Adrenal gland (tissue), 12 donors: ENCODE results near the gene TICRR. TPM values are rescaled to one million over a fixed set of nuclear protein-coding genes. Genes with fewer than 3 reads are reported as not detected.

ENCODE experiments used
- DNase-seq, 7 donors: peaks; one replicate each; pipeline ENCODE4 v3.0.0-alpha.2; 2019 to 2020
- H3K27ac ChIP-seq, 5 donors: fragments of 200-600 bp; sonication (generic) in 4 of 5; 1 replicate in 3 of 5; 2 replicates in 2 of 5; pipeline versions ENCODE4 v1.5.1 to v1.8.0; 2016 to 2020; ENCODE audit warnings: mild to moderate bottlenecking in 1 of 5
- H3K27me3 ChIP-seq: fragments of 200-600 bp; 2 replicates; pipeline ENCODE4 v1.8.0; 2021
- H3K36me3 ChIP-seq, 2 donors: fragments of 200-600 bp; replicated peaks in 1 of 2; 1 replicate in 1 of 2; 2 replicates in 1 of 2; pipeline versions ENCODE4 v1.5.1 to v1.8.0; 2018 to 2022
- H3K4me1 ChIP-seq, 2 donors: fragments of 200-600 bp; replicated peaks in 1 of 2; 1 replicate in 1 of 2; 2 replicates in 1 of 2; pipeline versions ENCODE4 v1.5.1 to v1.8.0; 2018 to 2021
- H3K4me3 ChIP-seq, 4 donors: fragments of 200-600 bp; sonication (generic) in 3 of 4; one replicate each; pipeline ENCODE4 v1.5.1; 2016 to 2018
- H3K9me3 ChIP-seq, 3 donors: fragments of 200-600 bp; sonication (generic) in 1 of 3; replicated peaks in 1 of 3; 1 replicate in 2 of 3; 2 replicates in 1 of 3; pipeline versions ENCODE4 v1.5.1 to v1.8.0; 2016 to 2021
- CTCF ChIP-seq, 6 experiments: fragments of 450-650 bp in 4 of 6; fragments of 200-600 bp in 2 of 6; sonication (generic) in 1 of 6; IDR thresholded peaks; 1 replicate in 5 of 6; 2 replicates in 1 of 6; pipeline versions ENCODE4 v1.5.1 to v1.8.0; 2016 to 2021; ENCODE audit warnings: antibody characterized with exemption in 6 of 6, mild to moderate bottlenecking in 2 of 6, moderate library complexity in 1 of 6
- POLR2A ChIP-seq, 2 donors: fragments of 450-650 bp; IDR thresholded peaks; one replicate each; pipeline ENCODE4 v1.6.1; 2017; ENCODE audit warnings: antibody characterized with exemption in 2 of 2, mild to moderate bottlenecking in 2 of 2, moderate library complexity in 1 of 2
- WGBS, 4 donors: extraction: QIAGEN DNeasy Blood & Tissue Kit in 2 of 4; methylation state at CpG; one replicate each; pipeline versions ENCODE4 v1.1.5 to v1.1.7; 2013 to 2017; 5-methylcytosine and 5-hydroxymethylcytosine counted together
- intact Hi-C, 2 donors: fragments of 100-400 bp; cut with DNase I; formaldehyde crosslinking; loops; one replicate each; pipeline versions ENCODE4 v1.14.1 to v1.15.0; 2022 to 2023
- polyA plus RNA-seq, 3 donors: library from polyadenylated mRNA; stranded (reverse); fragments of 200-250 nt in 2 of 3; fragments of 350-450 nt in 1 of 3; fragmentation: Illumina TruSeq in 1 of 3; extraction: RNeasy Lipid Tissue Mini Kit (QIAGEN cat#74804) in 1 of 3; gene quantifications; one replicate each; pipeline ENCODE4 v1.2.3, GENCODE V29; 2013 to 2014
- total RNA-seq, 9 donors: library from RNA; depleted of rRNA in 4 of 9; stranded (reverse); fragments of >200 nt in 4 of 9; fragments of 120-200 nt in 1 of 9; fragmentation: NEBNext Ultra II Directional in 1 of 9; extraction: Animal tissue kit (Norgen Biotek cat#: 25700) in 1 of 9; gene quantifications; one replicate each; pipeline versions ENCODE4 v1.1.0 to v1.2.4, GENCODE V29; 2013 to 2023
- donor health status: healthy with polysubstance abuse.
- donor health status: Bipolar disorder and iron deficiency.
- donor health status: DM: yes; HTN: yes; CAD: no.
- donor health status: DM: no; HTN: no; CAD: no.
- donor health status: DM: no; HTN: no; CAD: no.
- donor health status: DM: yes; HTN: yes; CAD: no.

TICRR gene
- total and polyA plus RNA-seq, 12 donors, result 0.10 to 2.4 (median 0.19) TPM; not detected in 1

GRCh38 chr15:89660556-89660955 is 85.3 kb downstream of the TICRR start:
- Histone ChIP-seq H3K4me1 (peaks cover 18 to 25% of the 10 kb centered on the region in 2 donors), H3K9me3 (no peaks in the 10 kb centered on the region), H3K36me3 (no peaks in the 10 kb centered on the region), H3K27ac (no peak overlapping the region), H3K27me3 (no peaks in the 10 kb centered on the region), H3K4me3 (no peak overlapping the region)
- TF ChIP-seq CTCF (IDR thresholded peaks at IDR 0.05) (no peak), POLR2A (IDR thresholded peaks at IDR 0.05) (no peak)
- DNase-seq, result peak in 1 of 7 donors; percentile 24
- intact Hi-C loops, result no loop called here
- 75 to 92% (median 85%) methylated on average over 2 of the region's 2 CpGs for WGBS, 4 donors

- Histone ChIP-seq H3K27ac (peak overlapping the region in 4 of 5 donors; percentile 70 to 89 (median 77)), H3K4me1 (peaks cover 17 to 23% of the 10 kb centered on the region in 2 donors), H3K27me3 (no peaks in the 10 kb centered on the region), H3K36me3 (no peaks in the 10 kb centered on the region), H3K4me3 (no peak overlapping the region), H3K9me3 (no peaks in the 10 kb centered on the region)
- intact Hi-C loops, result no loop called here
- WGBS, 4 donors, result 42 to 59% (median 51%) methylated on average over 9 to 11 of the region's 11 CpGs
- TF ChIP-seq POLR2A (IDR thresholded peaks at IDR 0.05) (no peak), CTCF (IDR thresholded peaks at IDR 0.05) (peak in 1 of 6 experiments; percentile 19)
- DNase-seq, result peak in 6 of 7 donors; percentile 59 to 85 (median 77)
Measured at GRCh38 chr15:89662893-89663626, 87.8 kb downstream of the TICRR start.

- TF ChIP-seq POLR2A (IDR thresholded peaks at IDR 0.05) (no peak), CTCF (IDR thresholded peaks at IDR 0.05) (no peak)
- no peaks in the 10 kb centered on the region for H3K9me3 ChIP-seq
- H3K27ac ChIP-seq, result peak overlapping the region in 4 of 5 donors; percentile 76 to 95 (median 84)
- 86 to 89% (median 88%) methylated on average over 13 of the region's 13 CpGs for WGBS, 4 donors
- H3K36me3 ChIP-seq, result no peaks in the 10 kb centered on the region
- peak overlapping the region in 1 of 4 donors; percentile 52 for H3K4me3 ChIP-seq
- H3K27me3 ChIP-seq, result no peaks in the 10 kb centered on the region
- peaks cover 17 to 23% of the 10 kb centered on the region in 2 donors for H3K4me1 ChIP-seq
- intact Hi-C loops, result no loop called here
- DNase-seq, result peak in 1 of 7 donors; percentile 47
Measured at GRCh38 chr15:89664441-89665350, 89.4 kb downstream of the TICRR start.
